NCI-H69 (cell line): ENCODE results near the gene PTAFR.
"Not testable (repeated sequence)": the region's sequence is repeated elsewhere in the genome, so short reads cannot be mapped to it uniquely, and the experiment has no call there.

Experiments
- DNase-seq: peaks from one replicate; lab custom pipeline; 2025; lab: John Stamatoyannopoulos, UW

Gene PTAFR

DNA sequence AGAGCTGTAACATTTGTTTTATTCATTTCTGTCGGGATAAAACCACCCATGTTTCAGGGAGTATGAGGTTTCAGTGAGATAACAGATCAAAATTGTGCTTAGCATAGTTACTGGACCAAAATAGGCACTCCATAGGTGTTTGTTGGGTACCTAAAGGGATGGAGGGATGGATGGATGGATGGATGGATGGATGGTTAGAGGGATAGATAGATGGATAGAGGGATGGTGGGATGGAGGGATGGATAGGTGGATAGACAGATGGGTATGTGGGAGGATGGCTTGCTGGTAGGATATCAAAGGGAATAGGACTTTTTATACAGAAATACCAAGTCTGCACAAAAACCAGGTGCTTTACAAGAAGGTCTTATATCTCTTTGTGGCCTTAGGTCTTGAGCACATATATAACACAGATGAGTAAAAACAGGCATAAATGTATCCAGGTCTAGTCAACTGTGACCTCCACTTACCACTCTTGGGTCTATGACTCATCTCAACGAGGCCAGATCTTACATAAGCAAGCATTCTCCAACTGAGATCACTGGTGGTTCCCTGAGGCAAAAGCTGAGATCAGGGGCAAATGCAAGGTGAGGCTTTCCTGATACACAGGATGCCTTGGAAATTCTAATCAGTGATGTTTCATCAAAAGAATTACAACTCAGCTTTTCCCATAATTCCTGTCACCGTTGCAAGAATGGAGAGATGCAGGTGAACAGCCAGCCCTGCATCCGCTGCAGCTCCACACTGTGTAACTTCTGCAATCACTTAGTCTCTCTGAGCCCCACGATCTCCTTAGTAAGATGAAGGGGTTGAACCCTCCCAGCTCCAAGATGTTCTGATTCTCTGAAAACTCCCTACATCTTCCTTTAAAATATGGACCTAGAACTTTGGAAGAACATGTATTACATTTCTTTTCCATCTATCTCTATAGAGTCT lies 32.0 kb downstream of the PTAFR start:
- no peak for DNase-seq

- DNase-seq = no peak
Observed at GRCh38 chr1:28143496-28144202, 32.8 kb downstream of the PTAFR start.

GRCh38 chr1:28141685-28142084 lies 34.8 kb downstream of the PTAFR start:
- no peak for DNase-seq

- DNase-seq = not testable (repeated sequence)
Observed at GRCh38 chr1:28139866-28140265, 36.6 kb downstream of the PTAFR start.

DNA sequence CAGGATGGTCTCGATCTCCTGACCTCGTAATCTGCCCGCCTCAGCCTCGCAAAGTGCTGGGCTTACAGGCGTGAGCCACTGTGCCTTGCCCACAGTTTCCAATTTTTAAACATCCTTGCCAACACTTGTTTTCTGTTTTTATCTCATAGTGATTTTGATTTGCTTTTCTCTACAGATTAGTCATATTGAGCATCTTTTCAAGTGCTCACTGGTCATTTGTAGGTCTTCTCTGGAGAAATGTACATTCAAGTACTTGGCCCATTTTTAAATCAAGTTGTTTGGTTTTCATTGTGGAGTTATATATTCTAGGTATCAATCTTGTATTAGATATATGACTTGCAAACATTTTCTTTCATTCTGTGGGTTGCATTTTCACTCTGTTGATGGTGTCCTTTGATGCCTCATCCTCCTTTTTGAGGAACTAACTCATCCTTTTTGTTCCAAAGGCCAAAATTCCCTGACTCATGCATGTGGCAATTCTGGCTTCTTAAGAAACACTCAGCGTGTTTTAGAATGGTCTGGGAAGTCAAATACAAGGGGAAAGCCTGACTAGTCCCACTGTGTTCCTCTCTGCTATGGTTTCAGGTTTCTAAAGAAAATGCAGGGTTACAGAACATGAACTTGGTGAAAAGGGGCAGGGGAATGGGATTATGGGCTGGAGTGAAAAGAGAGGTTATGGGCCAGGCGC lies 37.3 kb downstream of the PTAFR start:
- no peak for DNase-seq

DNA sequence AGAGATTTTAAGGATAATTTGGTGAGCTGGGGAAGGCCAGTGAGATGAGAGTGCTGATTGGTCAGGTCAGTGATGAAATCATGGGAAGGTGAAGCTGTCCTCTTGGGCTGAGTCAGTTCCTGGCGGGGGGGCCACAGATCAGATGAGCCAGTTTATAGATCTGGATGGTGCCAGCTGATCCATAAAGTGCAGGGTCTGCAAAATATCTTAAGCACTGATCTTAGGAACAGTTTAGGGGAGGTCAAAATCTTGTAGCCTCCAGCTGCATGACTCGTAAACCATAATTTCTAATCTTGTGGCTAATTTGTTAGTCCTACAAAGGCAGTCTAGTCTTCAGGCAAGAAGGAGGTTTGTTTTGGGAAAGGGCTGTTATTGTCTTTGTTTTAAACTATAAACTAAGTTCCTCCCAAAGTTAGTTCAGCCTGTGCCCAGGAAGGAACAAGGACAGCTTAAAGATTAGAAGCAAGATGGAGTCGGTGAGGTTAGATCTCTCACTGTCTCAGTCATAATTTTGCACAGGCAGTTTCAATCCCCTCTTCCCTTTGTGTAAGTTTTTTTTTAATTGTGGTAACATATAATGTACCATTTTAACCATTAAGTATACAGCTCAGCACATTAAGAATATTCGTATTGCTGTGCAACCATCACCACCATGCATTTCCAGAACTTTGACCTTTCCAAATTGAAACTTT lies 39.4 kb downstream of the PTAFR start:
- DNase-seq = no peak

- DNase-seq = no peak
Observed at GRCh38 chr1:28136169-28136921, 40.1 kb downstream of the PTAFR start.

DNA sequence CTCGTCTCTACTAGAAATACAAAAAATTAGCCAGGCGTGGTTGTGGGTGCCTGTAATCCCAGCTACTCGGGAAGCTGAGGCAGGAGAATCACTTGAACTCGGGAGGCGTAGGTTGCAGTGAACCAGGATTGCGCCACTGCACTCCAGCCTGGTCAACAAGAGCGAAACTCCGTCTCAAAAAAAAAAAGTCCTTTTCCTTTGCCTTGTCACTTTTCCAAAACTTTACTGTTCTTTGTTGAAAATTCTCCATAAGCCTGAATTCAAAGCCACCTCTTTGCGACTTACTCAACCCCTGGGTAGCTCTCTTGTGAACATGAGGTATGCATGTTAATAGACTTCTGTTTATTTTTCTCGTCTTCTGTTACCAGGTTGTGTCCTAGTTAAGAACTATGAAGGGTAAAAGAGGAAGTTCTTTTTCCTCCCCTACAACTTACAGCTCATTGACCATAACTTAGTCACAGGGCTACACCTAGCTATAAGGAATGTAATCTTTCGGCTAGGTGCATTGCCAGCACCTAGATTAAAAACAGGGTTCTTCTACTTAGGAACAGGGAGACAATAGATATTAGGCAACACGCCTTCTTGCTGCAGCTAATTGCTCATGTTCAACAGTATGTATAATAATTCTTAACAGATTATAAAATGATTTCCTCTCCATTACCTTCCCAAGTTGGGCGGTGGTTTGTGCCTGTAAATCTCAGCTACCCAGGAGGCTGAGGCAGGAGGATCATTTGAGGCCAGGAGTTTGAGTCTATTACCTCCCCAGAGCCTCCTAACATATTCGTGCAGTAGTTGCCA lies 40.9 kb downstream of the PTAFR start:
- DNase-seq = no peak

GRCh38 chr1:28134651-28135207 lies 41.8 kb downstream of the PTAFR start:
- no peak for DNase-seq

DNA sequence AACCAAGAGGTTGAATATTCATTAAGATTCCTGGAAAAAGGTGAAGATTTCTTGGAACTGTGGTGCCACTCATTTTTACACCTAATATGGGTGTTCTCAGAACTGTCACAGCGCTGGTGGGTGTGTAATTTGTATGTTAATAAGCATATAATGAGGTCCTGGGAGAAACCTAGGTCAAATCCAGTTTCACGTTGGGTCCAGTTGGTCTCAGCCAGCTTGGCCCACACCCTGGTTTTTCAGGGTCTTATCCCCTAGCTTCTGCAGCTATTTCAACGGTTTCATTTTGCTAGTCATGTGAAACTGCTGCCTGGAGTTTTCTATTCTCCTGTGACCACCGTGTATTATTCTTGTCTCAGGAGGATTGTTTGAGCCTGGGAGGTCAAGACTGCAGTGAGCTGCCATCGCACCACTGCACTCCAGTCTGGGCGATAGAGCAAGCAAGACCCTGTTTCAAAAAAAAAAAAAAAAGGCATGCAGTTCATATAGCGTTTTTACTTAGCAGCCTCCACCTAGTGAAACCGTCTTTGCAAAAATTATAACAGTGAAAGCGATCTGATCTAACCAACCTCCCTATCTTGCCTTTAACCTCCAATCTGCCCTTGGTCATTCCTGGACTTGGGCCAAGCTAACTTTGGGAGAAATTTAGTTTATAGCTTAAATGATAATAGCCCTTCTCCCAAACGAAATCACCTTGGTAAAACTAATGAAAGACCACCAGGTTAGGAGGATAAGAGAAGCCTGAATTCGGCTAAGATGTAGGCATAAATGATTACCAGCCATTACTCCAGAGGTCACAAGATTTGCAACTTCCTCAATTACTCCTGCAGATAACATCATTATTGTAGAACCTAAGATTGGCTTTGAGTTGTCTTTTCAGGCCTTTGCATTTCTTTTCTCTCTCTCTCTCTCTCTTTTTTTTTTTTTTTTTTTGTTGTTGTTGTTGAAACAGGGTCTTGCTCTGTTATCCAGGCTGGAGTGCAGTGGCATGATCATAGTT lies 44.0 kb downstream of the PTAFR start:
- no peak for DNase-seq

DNA sequence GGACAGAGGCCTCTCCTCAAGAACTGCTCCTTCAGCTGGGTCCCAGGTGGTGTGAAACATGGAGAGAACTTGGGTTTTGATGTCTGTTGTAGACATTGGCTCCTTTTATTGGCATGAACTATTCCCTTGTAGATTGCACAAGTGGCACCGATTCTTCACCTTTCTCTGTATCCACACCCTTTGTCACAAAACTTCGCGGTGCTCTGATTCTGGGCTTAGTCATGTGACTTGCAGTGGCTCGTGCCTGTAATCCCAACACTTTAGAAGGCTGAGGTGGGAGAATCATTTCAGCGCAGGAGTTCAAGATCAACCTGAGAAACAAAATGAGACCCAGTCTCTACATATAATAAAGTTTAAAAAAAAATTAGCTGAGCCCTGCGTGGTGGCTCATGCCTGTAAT lies 45.6 kb downstream of the PTAFR start:
- no peak for DNase-seq

DNA sequence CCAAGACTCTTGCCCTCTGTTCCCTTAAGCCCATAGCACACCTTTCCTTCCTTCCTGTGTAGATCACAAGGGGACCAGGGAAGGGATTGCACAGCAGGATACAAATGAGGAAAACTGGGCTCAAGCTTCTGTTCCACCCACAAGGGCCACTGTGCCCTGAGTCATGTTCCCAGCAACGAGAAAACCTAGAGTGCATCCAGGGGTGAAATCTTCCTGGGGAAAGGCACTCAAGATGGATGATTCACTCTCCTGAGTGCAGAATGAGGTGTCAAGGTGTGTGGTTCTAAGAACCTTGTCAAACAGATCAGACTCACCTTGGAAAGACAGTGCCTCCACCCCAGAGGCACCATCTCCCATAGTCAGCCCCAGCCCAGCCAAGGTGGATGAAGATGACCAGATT lies 47.3 kb downstream of the PTAFR start:
- no peak for DNase-seq

- no peak for DNase-seq
Observed at GRCh38 chr1:28127617-28128257, 48.8 kb downstream of the PTAFR start.

DNA sequence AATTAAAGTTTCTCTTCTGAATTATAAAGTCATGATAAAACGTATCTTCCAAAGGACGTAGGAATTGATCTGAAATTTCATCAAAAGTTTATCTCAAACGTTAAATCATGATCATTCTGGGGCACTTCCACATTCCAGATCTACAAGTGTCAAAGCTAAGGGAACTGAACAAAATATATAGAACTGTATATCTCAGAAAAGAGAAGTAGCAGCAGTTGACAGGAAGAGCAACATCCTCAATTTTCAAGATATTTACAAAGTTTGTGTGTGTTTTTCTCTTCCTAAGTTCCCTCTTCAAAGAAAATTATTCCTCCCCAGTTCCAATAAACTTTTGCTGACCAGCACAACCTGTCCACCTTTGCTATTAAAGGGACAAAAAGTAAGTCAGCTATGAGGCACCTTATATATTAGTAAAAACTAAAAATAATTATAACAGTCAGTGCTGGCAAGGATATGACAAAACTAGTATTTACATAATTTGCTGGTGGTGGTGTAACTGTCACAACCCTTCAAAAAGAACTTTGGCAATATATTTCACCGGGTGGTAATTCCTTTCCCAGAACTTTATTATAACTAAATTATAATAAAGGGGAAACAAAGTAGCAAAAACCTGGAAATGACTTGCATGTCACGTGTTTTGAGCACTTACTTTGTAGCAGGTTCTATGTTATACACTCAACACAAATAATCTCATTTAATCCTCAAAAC lies 49.6 kb downstream of the PTAFR start:
- DNase-seq = no peak

DNA sequence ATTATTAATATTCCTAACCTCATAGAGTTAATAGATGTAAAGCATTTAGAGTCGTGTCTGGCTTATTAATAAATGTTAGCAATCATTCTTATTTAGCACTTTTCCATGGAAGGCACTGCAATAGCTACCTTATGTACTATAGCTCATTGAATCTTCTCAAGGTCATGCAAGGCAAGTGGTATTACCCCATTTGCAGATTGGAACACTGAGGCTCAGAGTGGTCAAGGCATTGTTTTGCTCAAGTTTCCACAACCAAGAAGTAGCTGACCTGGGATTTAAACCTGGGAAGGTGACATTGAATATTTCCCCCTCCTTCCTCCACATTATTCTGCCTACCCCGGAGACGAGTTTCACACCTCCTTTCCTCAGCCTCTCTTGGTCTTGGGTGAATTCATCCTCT lies 50.3 kb downstream of the PTAFR start:
- DNase-seq = no peak

DNA sequence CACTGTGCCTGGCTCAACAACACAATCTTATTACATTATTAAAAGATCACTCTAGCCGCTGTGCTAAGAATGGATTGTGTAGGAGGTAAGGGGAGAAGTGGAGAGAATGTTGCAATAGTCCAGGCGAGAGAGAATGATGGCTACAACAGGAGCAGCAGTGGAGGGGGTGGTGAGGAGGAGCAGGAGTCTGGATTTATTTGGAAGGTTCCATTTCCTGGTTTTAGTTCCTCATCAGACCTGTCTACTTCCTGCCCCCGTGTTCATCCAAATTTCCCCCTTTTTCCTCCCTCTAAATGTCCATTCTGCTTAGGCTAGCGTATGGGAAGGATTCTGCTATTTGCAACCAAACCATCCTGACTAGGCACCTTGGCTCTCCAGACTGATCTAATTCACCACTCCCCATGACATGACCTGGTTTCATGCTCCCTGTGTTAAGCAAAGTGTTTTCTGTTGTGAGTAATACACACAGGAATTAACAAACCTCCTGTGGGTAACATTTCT lies 53.0 kb downstream of the PTAFR start:
- DNase-seq = no peak

GRCh38 chr1:28122183-28122582 lies 54.3 kb downstream of the PTAFR start:
- DNase-seq = no peak

GRCh38 chr1:28119556-28119955 lies 56.9 kb downstream of the PTAFR start:
- DNase-seq = no peak
